H1 (cell line): ENCODE measurements around the gene MARCHF10. TPM values are rescaled to one million over a fixed set of nuclear protein-coding genes. Genes with fewer than 3 reads are reported as not detected.

Experiments
- CTCF ChIA-PET: fragments of 300-600 bp; sonication (Branson Sonifier 250); formaldehyde crosslinking; loops from one replicate; lab custom pipeline; 2021; ENCODE audit not compliant: partially characterized antibody; lab: Charles Lee
- POLR2A ChIA-PET: fragments of 300-600 bp; sonication (Branson Sonifier 250); formaldehyde crosslinking; loops from one replicate; lab custom pipeline; 2021; ENCODE audit warnings: inconsistent platforms; ENCODE audit not compliant: partially characterized antibody; lab: Charles Lee
- DNase-seq, 2 experiments: peaks; one replicate each; pipeline versions ENCODE4 v3.0.0 to v3.0.0-alpha.2; 2010 to 2022; ENCODE audit warnings: low spot score in 2 of 2, low read depth in 1 of 2, mixed read lengths in 1 of 2
- FAIRE-seq: peaks from 2 replicates; lab custom pipeline; 2011; peaks lifted over from hg19 to GRCh38; lab: Jason Lieb, UNC
- H2AFZ ChIP-seq: 2 replicates; pipeline ENCODE4 v1.8.1; 2012; ENCODE audit warnings: low read length, inconsistent platforms
- H2AK5ac ChIP-seq: 2 replicates; pipeline ENCODE4 v1.6.1; 2013; ENCODE audit warnings: low read depth, low read length
- H2BK120ac ChIP-seq: replicated peaks from 2 replicates; pipeline ENCODE3; 2013; ENCODE audit warnings: low read depth, low read length, inconsistent platforms
- H2BK12ac ChIP-seq: 2 replicates; pipeline ENCODE4 v1.6.1; 2013; ENCODE audit warnings: low read depth, low read length
- H2BK15ac ChIP-seq: 2 replicates; pipeline ENCODE4 v1.6.1; 2013; ENCODE audit warnings: low read length
- H2BK20ac ChIP-seq: 2 replicates; pipeline ENCODE4 v1.6.1; 2013; ENCODE audit warnings: low read length
- H2BK5ac ChIP-seq: 2 replicates; pipeline ENCODE4 v1.6.1; 2013; ENCODE audit warnings: low read depth, low read length
- H3K14ac ChIP-seq: 2 replicates; pipeline ENCODE4 v1.6.1; 2013; ENCODE audit warnings: inconsistent platforms; ENCODE audit not compliant: insufficient read length
- H3K18ac ChIP-seq: 2 replicates; pipeline ENCODE4 v1.6.1; 2013; ENCODE audit warnings: low read length; ENCODE audit errors: extremely low read depth
- H3K23ac ChIP-seq: 2 replicates; pipeline ENCODE4 v1.6.1; 2013; ENCODE audit warnings: inconsistent platforms; ENCODE audit not compliant: insufficient read length
- H3K23me2 ChIP-seq: 2 replicates; pipeline ENCODE4 v1.6.1; 2013; ENCODE audit warnings: low read depth, low read length
- H3K27ac ChIP-seq: 2 replicates; pipeline ENCODE4 v1.6.1; 2011; ENCODE audit warnings: low read depth, low read length, inconsistent platforms
- H3K27me3 ChIP-seq, 4 experiments: replicated peaks in 1 of 4; 1 replicate in 1 of 4; 2 replicates in 3 of 4; pipeline versions ENCODE4 v1.6.1 to v1.8.1; 2011 to 2013; ENCODE audit warnings: low read length in 3 of 4, mild to moderate bottlenecking in 3 of 4, inconsistent platforms in 2 of 4, mixed read lengths in 2 of 4, moderate library complexity in 1 of 4; ENCODE audit not compliant: control insufficient read depth in 3 of 4, insufficient read depth in 3 of 4; ENCODE audit errors: extremely low read depth in 1 of 4
- H3K36me3 ChIP-seq, 4 experiments: 2 replicates each; pipeline versions ENCODE4 v1.6.1 to v1.8.1; 2011 to 2013; ENCODE audit warnings: mild to moderate bottlenecking in 4 of 4, low read length in 3 of 4, moderate library complexity in 2 of 4, control low read depth in 1 of 4, inconsistent platforms in 1 of 4; ENCODE audit not compliant: insufficient read depth in 4 of 4, control insufficient read depth in 2 of 4
- H3K4ac ChIP-seq: replicated peaks from 2 replicates; pipeline ENCODE3; 2013; ENCODE audit warnings: low read length, low read depth, mixed read lengths, inconsistent platforms; ENCODE audit not compliant: insufficient read length
- H3K4me1 ChIP-seq, 4 experiments: replicated peaks in 1 of 4; 1 replicate in 1 of 4; 2 replicates in 3 of 4; pipeline versions ENCODE4 v1.6.1 to v1.8.1; 2011 to 2013; ENCODE audit warnings: low read length in 3 of 4, inconsistent platforms in 2 of 4, mixed read lengths in 1 of 4; ENCODE audit not compliant: insufficient read depth in 4 of 4, control insufficient read depth in 3 of 4
- H3K4me2 ChIP-seq, 2 experiments: 2 replicates each; pipeline versions ENCODE4 v1.6.1 to v1.8.1; 2011 to 2013; ENCODE audit warnings: low read depth in 2 of 2, low read length in 2 of 2, control low read depth in 1 of 2, inconsistent platforms in 1 of 2, mild to moderate bottlenecking in 1 of 2; ENCODE audit not compliant: insufficient read depth in 1 of 2
- H3K4me3 ChIP-seq, 4 experiments: fragments of 200-600, 300-600 bp in 1 of 4; sonication (generic), shearing (Covaris generic), sonication (Bioruptor Twin) in 1 of 4; 2 replicates each; pipeline versions ENCODE4 v1.5.1 to v1.8.1; 2011 to 2016; ENCODE audit warnings: low read length in 4 of 4, low read depth in 3 of 4, control low read depth in 2 of 4, inconsistent platforms in 2 of 4, mild to moderate bottlenecking in 2 of 4, mixed read lengths in 1 of 4, moderate library complexity in 1 of 4; ENCODE audit not compliant: insufficient read depth in 2 of 4; ENCODE audit errors: extremely low read depth in 1 of 4
- H3K56ac ChIP-seq: replicated peaks from 2 replicates; pipeline ENCODE3; 2013; ENCODE audit warnings: low read depth, mild to moderate bottlenecking, mixed read lengths, low read length, inconsistent platforms; ENCODE audit not compliant: insufficient read length
- H3K79me1 ChIP-seq: 2 replicates; pipeline ENCODE4 v1.6.1; 2013; ENCODE audit warnings: low read depth, low read length, control low read depth
- H3K79me2 ChIP-seq, 2 experiments: 2 replicates each; pipeline versions ENCODE4 v1.6.1 to v1.8.1; 2012 to 2013; ENCODE audit warnings: low read length in 2 of 2, mild to moderate bottlenecking in 2 of 2, inconsistent platforms in 1 of 2; ENCODE audit not compliant: insufficient read depth in 2 of 2, control insufficient read depth in 1 of 2
- H3K9ac ChIP-seq, 4 experiments: replicated peaks in 1 of 4; 1 replicate in 1 of 4; 2 replicates in 3 of 4; pipeline versions ENCODE4 v1.6.1 to v1.8.1; 2011 to 2013; ENCODE audit warnings: low read depth in 3 of 4, low read length in 3 of 4, control low read depth in 2 of 4, mild to moderate bottlenecking in 2 of 4, moderate library complexity in 2 of 4, inconsistent platforms in 1 of 4; ENCODE audit errors: extremely low read depth in 1 of 4
- H3K9me3 ChIP-seq, 2 experiments: 2 replicates each; pipeline versions ENCODE4 v1.6.1 to v1.8.1; 2012 to 2013; ENCODE audit warnings: mild to moderate bottlenecking in 2 of 2, moderate library complexity in 2 of 2, control low read depth in 1 of 2, inconsistent platforms in 1 of 2, low read depth in 1 of 2, low read length in 1 of 2, mixed read lengths in 1 of 2; ENCODE audit not compliant: insufficient read depth in 2 of 2
- H4K20me1 ChIP-seq, 2 experiments: replicated peaks in 1 of 2; 2 replicates each; pipeline versions ENCODE3 to v1.8.1; 2011 to 2013; ENCODE audit warnings: inconsistent platforms in 2 of 2, low read length in 2 of 2, mild to moderate bottlenecking in 1 of 2; ENCODE audit not compliant: insufficient read depth in 2 of 2, control insufficient read depth in 1 of 2
- H4K5ac ChIP-seq: 2 replicates; pipeline ENCODE4 v1.6.1; 2013; ENCODE audit warnings: low read length, low read depth, mixed read lengths, inconsistent platforms; ENCODE audit not compliant: insufficient read length
- H4K8ac ChIP-seq: 2 replicates; pipeline ENCODE4 v1.8.0; 2013; ENCODE audit warnings: mild to moderate bottlenecking, moderate library complexity, low read length, inconsistent platforms; ENCODE audit not compliant: insufficient read depth; ENCODE audit errors: extremely low read depth
- H4K91ac ChIP-seq: replicated peaks from 2 replicates; pipeline ENCODE3; 2013; ENCODE audit warnings: low read length, mixed read lengths, inconsistent platforms; ENCODE audit not compliant: insufficient read length
- CTBP2 ChIP-seq: IDR thresholded peaks from 2 replicates; pipeline ENCODE4 v1.7.0; 2011; ENCODE audit warnings: borderline replicate concordance, mild to moderate bottlenecking, moderate library complexity, mixed read lengths, low read length; ENCODE audit not compliant: insufficient read depth, insufficient read length
- CTCF ChIP-seq, 3 experiments: IDR thresholded peaks; 1 replicate in 2 of 3; 2 replicates in 1 of 3; pipeline versions ENCODE4 v1.5.1 to v1.6.1; 2011; ENCODE audit warnings: low read length in 3 of 3, mild to moderate bottlenecking in 3 of 3, inconsistent platforms in 2 of 3, low read depth in 1 of 3, moderate library complexity in 1 of 3; ENCODE audit not compliant: insufficient read depth in 1 of 3; ENCODE audit errors: control extremely low read depth in 1 of 3
- EP300 ChIP-seq, 2 experiments: IDR thresholded peaks; 1 replicate in 1 of 2; 2 replicates in 1 of 2; pipeline ENCODE4 v1.6.1; 2011 to 2012; ENCODE audit warnings: low read depth in 2 of 2, low read length in 2 of 2, mild to moderate bottlenecking in 2 of 2, borderline replicate concordance in 1 of 2, inconsistent platforms in 1 of 2, moderate library complexity in 1 of 2
- EZH2 ChIP-seq: fragments of 200-600 bp; sonication (generic); IDR thresholded peaks from 2 replicates; pipeline ENCODE4 v1.7.1; 2012; ENCODE audit warnings: low read depth, mild to moderate bottlenecking, moderate library complexity, low read length, inconsistent platforms; ENCODE audit not compliant: severe bottlenecking
- FOSL1 ChIP-seq: IDR thresholded peaks from 2 replicates; pipeline ENCODE4 v1.6.1; 2011; ENCODE audit warnings: mild to moderate bottlenecking, low read depth, low read length, moderate library complexity; ENCODE audit not compliant: insufficient read depth
- GABPA ChIP-seq: IDR thresholded peaks from 2 replicates; pipeline ENCODE4 v1.6.1; 2011; ENCODE audit warnings: mild to moderate bottlenecking, low read length, moderate library complexity, borderline replicate concordance; ENCODE audit not compliant: insufficient read depth
- GTF2F1 ChIP-seq: IDR thresholded peaks from 2 replicates; pipeline ENCODE4 v1.6.1; 2012; ENCODE audit warnings: low read depth, low read length, improper control_type of control experiment, borderline replicate concordance
- JUN ChIP-seq: IDR thresholded peaks from 2 replicates; pipeline ENCODE4 v1.6.1; 2011; ENCODE audit warnings: low read depth, mild to moderate bottlenecking, improper control_type of control experiment, low read length
- RBBP5 ChIP-seq: IDR thresholded peaks from 2 replicates; pipeline ENCODE4 v1.7.1; 2012; ENCODE audit warnings: low read depth, mild to moderate bottlenecking, inconsistent platforms, low read length, moderate library complexity, borderline replicate concordance
- WGBS, 2 experiments: shearing (Covaris generic) in 1 of 2; methylation state at CpG; one replicate each; pipeline versions ENCODE4 v1.1.6 to v1.1.7; 2013 to 2015; ENCODE audit warnings: low lambda C conversion rate in 2 of 2, mixed read lengths in 2 of 2, inconsistent platforms in 1 of 2, low coverage in 1 of 2, missing lambda C conversion rate in 1 of 2; ENCODE audit not compliant: insufficient replicate concordance in 2 of 2, insufficient coverage in 1 of 2, insufficient read length in 1 of 2; ENCODE audit errors: extremely low coverage in 1 of 2, missing lambda C conversion rate in 1 of 2; 5-methylcytosine and 5-hydroxymethylcytosine counted together
- polyA plus RNA-seq, 7 experiments: library from polyadenylated mRNA; depleted of rRNA in 3 of 7; stranded (reverse) in 5 of 7; unstranded in 2 of 7; fragments of >200 nt in 5 of 7; fragments of 200-250 nt in 2 of 7; gene quantifications; 1 replicate in 5 of 7; 2 replicates in 1 of 7; 4 replicates in 1 of 7; pipeline versions ENCODE4 v1.2.1 to v1.2.3, GENCODE V29; 2011 to 2013; ENCODE audit warnings: missing spikeins in 2 of 7, mixed read lengths in 2 of 7
- total RNA-seq: library from RNA; stranded (reverse); fragmentation: NEBNext Ultra II Directional; extraction: Animal tissue kit (Norgen Biotek cat#: 25700); gene quantifications from 2 replicates; pipeline ENCODE4 v1.2.1, GENCODE V29; 2021

MARCHF10 gene
- total and polyA plus RNA-seq, 2 of the 8 experiments (the other 6 are each of a cell fraction or from before 2014, with no cell fraction given): 0.48 to 0.73 TPM

DNA sequence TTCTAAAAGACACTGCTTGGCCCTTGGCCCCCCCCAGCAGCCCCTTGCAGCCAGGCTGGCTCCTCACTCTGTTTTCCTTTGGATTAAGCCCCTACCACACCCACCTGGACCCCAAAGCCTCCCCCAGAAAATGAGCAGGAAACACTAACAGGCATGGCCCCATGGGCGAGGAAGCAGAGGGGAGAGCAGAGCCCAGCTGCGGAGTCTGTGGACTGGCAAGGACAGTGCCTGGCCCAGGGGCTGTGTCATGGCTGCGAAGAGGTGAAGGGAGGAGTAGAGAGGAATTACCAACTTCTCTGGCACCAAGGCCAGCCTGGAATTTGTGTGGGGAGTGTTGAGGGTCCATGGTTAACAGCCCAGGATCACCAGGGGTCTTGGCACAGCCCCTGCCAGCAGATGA, 133.3 kb downstream of the MARCHF10 start:
- POLR2A ChIA-PET: interaction anchor here (2.0 kb wide), 1 partner anchor 18 kb away, joined by 4 read pairs; no protein-coding TSS in a partner anchor
- Histone ChIP-seq H3K79me2 (no peaks in the 10 kb centered on the region), H3K23me2 (no peaks in the 10 kb centered on the region), H4K20me1 (no peaks in the 10 kb centered on the region), H4K5ac (no peak overlapping the region), H4K91ac (no peak overlapping the region), H3K27ac (no peak overlapping the region), H3K36me3 (no peaks in the 10 kb centered on the region; a peak in 1 of 8 replicates), H2AK5ac (no peak overlapping the region), H3K79me1 (no peaks in the 10 kb centered on the region), H3K4me3 (no peak overlapping the region), H3K18ac (no peak overlapping the region)
- FAIRE-seq: no peak
- no peak for TF ChIP-seq CTBP2
- no peak for TF ChIP-seq EP300 (IDR thresholded peaks at IDR 0.05; ENCODE audit: borderline replicate concordance in 1 of 2, low read depth in 2 of 2, low read length in 2 of 2)
- TF ChIP-seq GABPA: no peak
- TF ChIP-seq CTCF (IDR thresholded peaks at IDR 0.05; ENCODE audit: control extremely low read depth in 1 of 3, insufficient read depth in 1 of 3, low read depth in 1 of 3, low read length in 3 of 3): no peak
- TF ChIP-seq EZH2: no peak
- no peak for TF ChIP-seq GTF2F1
- no peak for TF ChIP-seq RBBP5
- no peak for TF ChIP-seq FOSL1
- no peak for TF ChIP-seq JUN
- TF ChIP-seq, all 59 proteins: peak for 0
- no peak overlapping the region for H4K8ac ChIP-seq
- H3K56ac ChIP-seq: no peak overlapping the region
- no peak overlapping the region for H2BK5ac ChIP-seq
- H3K23ac ChIP-seq: no peak overlapping the region
- WGBS, 2 experiments: 82% methylated on average over 3 of the region's 3 CpGs; no CpG with 5 or more reads in 1 of the 2 experiments
- H3K4ac ChIP-seq: no peak overlapping the region
- no peak overlapping the region for H2BK12ac ChIP-seq
- no peak overlapping the region for H3K14ac ChIP-seq
- H2BK15ac ChIP-seq: no peak overlapping the region
- no peak overlapping the region for H2BK20ac ChIP-seq
- peaks cover 0 to 4% (median 0%) of the 10 kb centered on the region in 4 experiments; a peak in 3 of 7 replicates for H3K4me1 ChIP-seq
- H2BK120ac ChIP-seq: no peak overlapping the region
- no peaks in the 10 kb centered on the region for H3K27me3 ChIP-seq
- no peak overlapping the region for H2AFZ ChIP-seq
- CTCF ChIA-PET: interaction anchor here (0.7 to 9.0 kb wide), 5 partner anchors 18 to 588 kb away, joined by 3 to 68 read pairs (median 3); no protein-coding TSS in a partner anchor
- no peak overlapping the region for H3K4me2 ChIP-seq
- no peak overlapping the region for H3K9ac ChIP-seq
- no peaks in the 10 kb centered on the region for H3K9me3 ChIP-seq
- no peak for DNase-seq
